MCF 10A (cell line): ENCODE data around the gene RMI1. TPM values are rescaled to one million over a fixed set of nuclear protein-coding genes. Genes with fewer than 3 reads are reported as not detected.

ENCODE experiments used
- BruUV-seq: library from RNA; stranded (reverse); fragments of 400-500 nt; replicated peaks from 2 replicates; lab custom pipeline; 2021; lab: Mats Ljungman, UMichigan
- CTCF ChIA-PET: fragments of 300-600 bp; sonication (Branson Sonifier 250); formaldehyde crosslinking; extraction: SDS; loops from one replicate; lab custom pipeline; 2021; ENCODE audit warnings: antibody characterized with exemption, inconsistent platforms; lab: Yijun Ruan, JAX
- POLR2A ChIA-PET: fragments of 300-600, 350-650 bp; sonication (Branson Sonifier 250); formaldehyde crosslinking; extraction: SDS; loops from one replicate; lab custom pipeline; 2020; ENCODE audit warnings: antibody characterized with exemption, inconsistent platforms; lab: Yijun Ruan, JAX
- DNase-seq: peaks from one replicate; pipeline ENCODE4 v3.0.0-alpha.2; 2018; ENCODE audit not compliant: unreplicated experiment
- H3K27ac Mint-ChIP-seq: one replicate; pipeline ENCODE4 v1.8.0; 2022; ENCODE audit warnings: mild to moderate bottlenecking, low read depth, mixed read lengths; ENCODE audit not compliant: unreplicated experiment
- H3K27me3 Mint-ChIP-seq: one replicate; pipeline ENCODE4 v1.8.0; 2022; ENCODE audit warnings: mixed read lengths; ENCODE audit not compliant: insufficient read depth, unreplicated experiment
- H3K36me3 Mint-ChIP-seq: one replicate; pipeline ENCODE4 v1.8.0; 2022; ENCODE audit warnings: mild to moderate bottlenecking, moderate library complexity, mixed read lengths; ENCODE audit not compliant: insufficient read depth, unreplicated experiment
- H3K4me1 Mint-ChIP-seq: one replicate; pipeline ENCODE4 v1.8.0; 2022; ENCODE audit warnings: mixed read lengths; ENCODE audit not compliant: insufficient read depth, unreplicated experiment
- H3K4me3 Mint-ChIP-seq: one replicate; pipeline ENCODE4 v1.8.0; 2022; ENCODE audit warnings: mild to moderate bottlenecking, moderate library complexity, mixed read lengths; ENCODE audit not compliant: unreplicated experiment
- H3K9me3 Mint-ChIP-seq: one replicate; pipeline ENCODE4 v1.8.0; 2022; ENCODE audit warnings: mixed read lengths; ENCODE audit not compliant: unreplicated experiment
- CTCF ChIP-seq: fragments of 200-600 bp; IDR thresholded peaks from one replicate; pipeline ENCODE4 v1.8.0; 2022; ENCODE audit warnings: antibody characterized with exemption, mild to moderate bottlenecking; ENCODE audit not compliant: unreplicated experiment
- intact Hi-C: fragments of 100-400 bp; cut with micrococcal nuclease; formaldehyde crosslinking; loops from 2 replicates; pipeline ENCODE4 v1.14.1; 2022
- total RNA-seq: library from RNA; stranded (reverse); gene quantifications from 2 replicates; pipeline ENCODE4 v1.2.3, GENCODE V29; 2022

Gene RMI1
- total RNA-seq, 1 experiment from 2014 or later = 11.0 TPM

DNA sequence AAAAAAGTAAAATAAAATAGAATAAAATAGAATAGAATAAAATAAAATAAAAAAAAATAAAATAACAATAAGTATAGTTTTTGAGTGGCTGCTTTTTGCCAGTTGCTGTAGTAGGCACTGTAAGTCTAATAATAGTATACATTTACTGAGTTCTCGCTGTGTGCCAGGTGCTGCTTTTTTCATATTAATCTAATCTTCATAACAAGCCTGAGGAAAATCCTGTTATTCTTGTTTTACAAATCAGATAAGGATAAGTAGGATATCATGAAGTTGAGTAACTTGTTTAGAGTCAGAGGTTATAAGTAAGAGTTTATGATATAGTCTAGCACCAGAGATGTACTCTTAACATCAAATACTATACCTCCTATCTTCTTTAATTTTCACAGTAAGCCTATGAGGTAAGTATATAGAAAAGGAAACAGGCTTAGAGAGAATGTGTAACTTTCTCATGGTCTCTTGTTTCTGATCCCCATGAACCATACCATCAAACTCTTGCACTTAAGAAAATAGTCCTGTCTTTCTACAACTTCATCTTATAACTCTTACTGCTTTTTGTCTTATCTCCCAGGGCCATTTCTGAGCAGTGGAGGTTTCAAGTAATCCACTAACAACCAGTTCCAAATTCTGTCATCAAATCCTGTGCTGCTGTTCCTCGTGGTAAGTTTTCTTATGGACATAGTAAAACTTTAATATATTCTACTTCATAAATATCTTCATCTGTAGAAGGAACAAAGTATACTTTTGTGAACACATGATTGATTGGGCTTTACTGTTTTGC, 18.7 kb downstream of the RMI1 start:
- no TSS peak for BruUV-seq
- no peak for TF ChIP-seq CTCF
- intact Hi-C loops = no loop called here
- Mint-ChIP-seq H3K4me3 (no peak overlapping the region), H3K9me3 (no peaks in the 10 kb centered on the region), H3K27ac (peak overlapping the region; percentile 65), H3K4me1 (no peaks in the 10 kb centered on the region), H3K27me3 (no peaks in the 10 kb centered on the region), H3K36me3 (peaks cover 7% of the 10 kb centered on the region)
- no peak for DNase-seq
- ChIA-PET CTCF (interaction anchor here (1.0 to 1.2 kb wide), 3 partner anchors 174 to 262 kb away, joined by 3 to 4 read pairs (median 4); no protein-coding TSS in a partner anchor), POLR2A (no interaction called here)

DNA sequence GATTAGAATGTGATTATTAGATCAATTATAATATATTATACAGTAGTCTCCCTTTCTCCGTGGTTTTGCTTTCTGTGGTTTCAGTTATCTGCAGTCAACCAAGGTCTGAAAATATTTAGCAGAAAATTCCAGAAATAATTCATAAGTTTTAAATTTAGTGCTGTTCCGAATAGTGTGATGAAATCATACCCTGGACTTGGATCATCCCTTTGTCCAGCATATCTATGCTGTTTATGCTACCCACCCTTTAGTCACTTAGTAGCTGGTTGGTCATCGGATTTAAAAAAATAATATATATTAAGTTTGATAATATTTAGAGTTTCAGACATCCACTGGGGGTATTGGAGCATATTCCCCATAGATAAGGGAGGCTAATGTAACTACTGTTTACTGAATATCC, 19.6 kb downstream of the RMI1 start:
- no peaks in the 10 kb centered on the region for H3K4me1 Mint-ChIP-seq
- no peak overlapping the region for H3K4me3 Mint-ChIP-seq
- ChIA-PET CTCF (interaction anchor here (0.5 to 1.4 kb wide), 6 partner anchors 8 to 280 kb away, joined by 3 to 4 read pairs (median 3); no protein-coding TSS in a partner anchor), POLR2A (interaction anchor here (0.8 to 1.0 kb wide), 2 partner anchors 20 to 226 kb away, joined by 3 read pairs; partner anchors contain the start of genes HNRNPK and RMI1)
- H3K27ac Mint-ChIP-seq = no peak overlapping the region
- no peak for DNase-seq
- H3K27me3 Mint-ChIP-seq = no peaks in the 10 kb centered on the region
- no peaks in the 10 kb centered on the region for H3K9me3 Mint-ChIP-seq
- no TSS peak for BruUV-seq
- H3K36me3 Mint-ChIP-seq = peaks cover 7% of the 10 kb centered on the region
- TF ChIP-seq CTCF = no peak
- intact Hi-C loops = no loop called here

- no peaks in the 10 kb centered on the region for H3K27me3 Mint-ChIP-seq
- CTCF ChIA-PET = interaction anchor here (1.4 kb wide), 1 partner anchor 259 kb away, joined by 4 read pairs; no protein-coding TSS in a partner anchor
- H3K27ac Mint-ChIP-seq = peak overlapping the region; percentile 49
- H3K4me1 Mint-ChIP-seq = no peaks in the 10 kb centered on the region
- peaks cover 7% of the 10 kb centered on the region for H3K36me3 Mint-ChIP-seq
- no peak for TF ChIP-seq CTCF
- no TSS peak for BruUV-seq
- intact Hi-C loops = no loop called here
- no peaks in the 10 kb centered on the region for H3K9me3 Mint-ChIP-seq
- DNase-seq = no peak
- POLR2A ChIA-PET = no interaction called here
- no peak overlapping the region for H3K4me3 Mint-ChIP-seq
Measured at GRCh38 chr9:84001621-84002020, 21.0 kb downstream of the RMI1 start.

- no peak for TF ChIP-seq CTCF
- ChIA-PET POLR2A (interaction anchor here (1.0 to 1.5 kb wide), 2 partner anchors 81 to 134 kb away, joined by 3 to 5 read pairs; partner anchors contain the start of gene KIF27), CTCF (interaction anchor here (0.6 to 1.6 kb wide), 2 partner anchors 19 to 259 kb away, joined by 3 to 7 read pairs; no protein-coding TSS in a partner anchor)
- BruUV-seq = no TSS peak
- peaks cover 7% of the 10 kb centered on the region for H3K36me3 Mint-ChIP-seq
- DNase-seq = no peak
- no peaks in the 10 kb centered on the region for H3K4me1 Mint-ChIP-seq
- peak overlapping the region; percentile 49 for H3K27ac Mint-ChIP-seq
- intact Hi-C loops = no loop called here
- H3K4me3 Mint-ChIP-seq = no peak overlapping the region
- no peaks in the 10 kb centered on the region for H3K9me3 Mint-ChIP-seq
- no peaks in the 10 kb centered on the region for H3K27me3 Mint-ChIP-seq
Measured at GRCh38 chr9:84002344-84002743, 21.7 kb downstream of the RMI1 start.
